Central memory CD4-positive, alpha-beta T cell (primary cell): ENCODE measurements around the gene ROS1.
"Not testable (repeated sequence)": the region's sequence is repeated elsewhere in the genome, so short reads cannot be mapped to it uniquely, and the experiment has no call there.

Source experiments
- DNase-seq: peaks from one replicate; pipeline ENCODE4 v3.0.0; 2022

Gene ROS1

DNA sequence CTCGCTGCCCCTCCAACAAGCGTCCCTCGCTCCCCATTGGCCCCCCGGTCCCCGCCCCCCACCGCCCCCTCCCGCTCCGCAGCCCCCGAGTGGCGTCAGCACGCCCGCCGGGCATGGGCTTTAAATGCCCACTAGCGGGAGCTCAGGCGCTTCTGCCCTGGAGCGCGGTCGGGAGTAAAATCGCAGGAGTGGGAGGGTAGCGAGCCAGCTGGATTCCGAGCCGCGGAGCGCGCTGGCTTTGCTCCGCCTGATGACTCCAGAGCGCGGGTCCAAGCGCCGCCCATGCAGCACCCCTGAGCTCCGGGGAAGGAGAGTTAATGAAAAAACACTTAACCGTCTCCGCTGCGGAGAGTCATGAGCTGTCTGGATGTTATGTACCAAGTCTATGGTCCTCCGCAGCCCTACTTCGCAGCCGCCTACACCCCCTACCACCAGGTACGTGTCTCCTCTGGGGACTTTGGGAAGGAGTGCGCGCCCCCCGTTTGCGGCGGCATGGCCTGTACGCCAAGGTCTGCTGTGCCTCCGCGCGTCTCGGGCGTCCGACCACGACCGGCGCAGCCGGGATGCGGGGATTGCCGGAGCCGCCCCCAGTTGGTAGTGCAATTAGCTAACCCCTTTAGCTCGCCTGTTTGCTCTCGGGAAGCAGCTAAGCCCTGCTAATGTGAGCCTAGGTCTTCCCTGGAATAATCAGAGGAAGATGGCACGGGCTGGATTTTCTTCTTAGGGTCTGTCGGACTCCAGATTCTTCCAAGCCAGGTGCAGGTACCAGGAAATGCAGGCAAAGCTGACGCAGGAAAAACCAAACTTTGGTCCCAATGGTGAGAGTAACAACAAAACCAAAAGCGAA is 160.1 kb downstream of the ROS1 start, which contains the start of gene VGLL2:
Gene VGLL2 (plus strand): TSS at position 149 of the 847 bp plus-strand sequence. CDS start 206 bp downstream, at position 355.
- DNase-seq, result no peak

DNA sequence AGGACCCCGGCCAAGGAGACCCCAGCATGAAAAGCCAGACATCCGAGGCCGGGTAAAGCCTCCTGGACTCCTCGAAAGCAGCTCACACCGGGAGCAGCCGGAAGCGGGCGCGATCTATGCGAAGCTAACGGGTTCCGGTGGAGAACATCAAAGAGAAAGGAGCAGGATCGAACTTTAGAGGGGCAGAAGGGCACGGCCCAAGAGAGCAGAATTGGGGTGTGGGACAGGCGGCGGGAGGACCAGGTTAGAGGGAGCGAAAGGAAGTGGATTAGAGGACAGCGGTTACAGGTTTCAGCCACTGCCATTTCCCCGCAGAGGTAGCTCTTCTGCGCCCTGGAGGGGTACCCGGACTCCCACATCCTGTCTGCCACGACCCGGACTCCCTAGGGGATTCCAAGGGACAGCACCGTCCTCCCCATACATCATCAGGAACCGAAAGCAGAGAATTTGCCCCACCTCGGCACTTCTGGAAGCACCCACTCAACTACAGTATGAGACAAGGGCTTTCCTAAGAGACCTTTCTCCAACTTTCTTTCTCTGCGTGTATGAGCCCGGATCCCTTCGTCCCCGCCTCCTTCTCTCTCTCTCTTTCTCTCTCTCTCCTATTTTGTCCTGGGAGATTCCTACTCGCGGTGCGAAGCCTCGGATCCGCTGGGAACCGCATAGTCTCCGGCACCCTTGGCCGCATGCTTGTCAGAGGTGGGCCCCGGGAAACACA is 160.9 kb downstream of the ROS1 start:
- DNase-seq, result no peak

DNA sequence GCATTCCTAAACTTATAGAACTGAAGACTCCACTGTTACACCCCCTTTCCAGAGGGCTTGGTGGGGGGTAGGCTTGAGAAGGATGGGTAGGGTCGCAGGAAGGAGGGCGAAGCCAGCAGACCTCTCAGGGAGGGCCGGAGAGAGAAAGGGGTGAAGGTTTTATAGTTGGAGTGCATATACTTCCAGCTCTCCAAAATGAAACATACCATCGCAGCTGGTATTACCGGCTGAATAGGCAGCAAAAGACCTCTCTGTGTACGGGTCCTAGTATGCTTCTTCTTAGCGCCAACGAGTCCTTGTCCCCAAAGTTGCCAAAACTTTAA is 161.4 kb downstream of the ROS1 start:
- no peak for DNase-seq

DNA sequence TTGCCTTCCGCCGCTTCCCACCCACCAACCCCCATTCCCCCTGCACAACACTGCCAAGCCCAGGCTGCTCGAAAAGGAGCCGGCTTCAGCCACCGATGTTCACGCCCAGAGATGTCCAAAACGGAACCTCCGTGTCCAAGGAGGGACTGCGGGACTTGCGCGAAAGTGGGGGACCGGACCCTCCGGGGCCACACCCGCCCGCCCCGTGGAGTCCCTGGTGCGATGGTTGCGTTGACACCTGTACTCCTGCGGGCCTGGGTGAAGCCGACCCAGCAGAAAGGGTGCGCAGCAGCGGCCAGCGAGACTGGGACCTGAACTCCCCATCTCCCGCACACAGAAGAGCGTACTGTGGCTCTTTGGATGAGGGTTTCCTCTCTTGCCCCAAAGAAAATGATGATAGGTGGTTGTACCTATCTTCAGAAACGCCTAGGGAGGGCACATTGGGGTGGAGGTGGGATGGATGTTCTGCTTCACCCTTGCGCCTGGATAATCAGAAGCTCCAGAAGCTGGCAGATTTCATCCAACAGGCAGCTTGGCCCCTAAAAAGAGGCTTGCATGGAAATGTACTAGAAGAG is 162.3 kb downstream of the ROS1 start:
- no peak for DNase-seq

DNA sequence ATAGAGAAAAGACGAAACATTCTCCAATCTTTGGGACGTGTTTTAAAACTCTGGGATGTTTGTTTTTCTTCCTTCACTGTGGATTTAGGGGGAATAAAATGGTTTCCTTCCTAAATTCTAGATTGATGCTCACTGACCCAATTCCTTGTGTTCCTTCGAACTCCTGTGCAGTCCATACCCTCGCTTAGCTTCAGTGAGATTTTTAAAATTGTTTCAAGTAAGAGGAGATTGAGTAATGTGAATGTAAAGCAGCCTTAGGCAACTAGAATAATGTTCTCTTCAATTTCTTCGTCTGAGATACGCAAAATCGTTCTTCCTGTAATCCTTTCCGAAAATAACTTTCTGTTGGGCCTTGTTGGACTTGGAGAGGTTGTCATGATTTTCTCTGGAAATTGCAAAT is 162.9 kb downstream of the ROS1 start:
- DNase-seq, result no peak

DNA sequence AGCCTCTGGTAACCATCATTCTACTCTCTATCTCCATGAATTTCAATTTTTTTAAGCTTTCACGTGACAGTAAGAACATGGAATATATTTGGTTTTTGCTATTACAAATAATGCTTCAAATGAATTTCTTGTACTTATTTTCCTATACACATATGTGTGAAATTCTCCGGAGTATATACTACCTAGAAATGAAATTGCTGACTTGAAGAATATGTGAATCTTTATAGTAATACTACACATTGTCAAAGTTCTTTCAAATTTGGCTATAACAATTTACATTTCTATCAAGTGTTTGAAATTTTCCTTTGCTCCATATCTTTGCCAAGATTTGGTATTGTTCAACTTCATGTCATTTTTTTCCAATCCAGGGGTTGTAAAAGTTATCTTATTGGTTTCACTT is 172.0 kb downstream of the ROS1 start:
- DNase-seq, result no peak

DNA sequence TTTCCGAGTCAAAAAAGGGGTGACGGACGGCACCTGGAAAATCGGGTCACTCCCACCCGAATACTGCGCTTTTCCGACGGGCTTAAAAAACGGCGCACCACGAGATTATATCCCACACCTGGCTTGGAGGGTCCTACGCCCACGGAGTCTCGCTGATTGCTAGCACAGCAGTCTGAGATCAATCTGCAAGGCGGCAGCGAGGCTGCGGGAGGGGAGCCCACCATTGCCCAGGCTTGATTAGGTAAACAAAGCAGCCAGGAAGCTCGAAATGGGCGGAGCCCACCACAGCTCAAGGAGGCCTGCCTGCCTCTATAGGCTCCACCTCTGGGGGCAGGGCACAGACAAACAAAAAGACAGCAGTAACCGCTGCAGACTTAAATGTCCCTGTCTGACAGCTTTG is 180.8 kb downstream of the ROS1 start:
- peak; percentile 8 for DNase-seq

DNA sequence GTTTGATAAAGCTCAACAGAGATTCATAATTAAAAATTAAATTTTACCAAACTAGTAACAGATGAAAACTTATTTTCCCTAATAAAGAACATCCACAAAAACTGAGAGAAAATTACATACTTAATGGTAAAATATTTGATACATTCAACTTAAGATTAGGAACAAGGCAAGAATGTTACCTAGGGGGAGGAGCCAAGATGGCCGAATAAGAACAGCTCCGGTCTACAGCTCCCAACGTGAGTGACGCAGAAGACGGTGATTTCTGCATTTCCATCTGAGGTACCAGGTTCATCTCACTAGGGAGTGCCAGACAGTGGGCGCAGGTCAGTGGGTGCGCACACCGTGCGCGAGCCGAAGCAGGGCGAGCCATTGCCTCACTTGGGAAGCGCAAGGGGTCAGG is 181.2 kb downstream of the ROS1 start:
- DNase-seq, result not testable (repeated sequence)
